ENCODE results near the gene CYTL1.

DNA sequence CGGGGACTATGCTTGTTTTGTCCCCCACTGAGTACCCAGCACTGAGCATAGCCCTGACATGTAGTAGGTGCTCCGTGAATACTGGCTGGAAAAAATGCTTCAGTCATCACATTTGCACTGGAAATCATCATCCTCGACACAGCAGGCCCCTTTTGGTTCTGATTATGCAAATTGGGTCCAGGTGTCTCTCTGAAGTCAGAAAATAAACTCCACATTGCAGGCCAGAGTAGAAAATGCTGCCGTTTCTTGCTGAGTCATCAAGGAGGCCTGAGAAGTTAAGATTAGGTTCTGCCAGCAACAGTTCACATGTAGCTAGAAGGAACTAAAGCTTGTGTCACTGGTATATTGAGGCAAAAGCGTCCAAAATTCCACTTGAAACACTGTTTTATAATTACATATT, 17.0 kb upstream of the CYTL1 start:
- no peak for TF ChIP-seq POLR2A (IDR thresholded peaks at IDR 0.05)
- TF ChIP-seq, protein P1, sequence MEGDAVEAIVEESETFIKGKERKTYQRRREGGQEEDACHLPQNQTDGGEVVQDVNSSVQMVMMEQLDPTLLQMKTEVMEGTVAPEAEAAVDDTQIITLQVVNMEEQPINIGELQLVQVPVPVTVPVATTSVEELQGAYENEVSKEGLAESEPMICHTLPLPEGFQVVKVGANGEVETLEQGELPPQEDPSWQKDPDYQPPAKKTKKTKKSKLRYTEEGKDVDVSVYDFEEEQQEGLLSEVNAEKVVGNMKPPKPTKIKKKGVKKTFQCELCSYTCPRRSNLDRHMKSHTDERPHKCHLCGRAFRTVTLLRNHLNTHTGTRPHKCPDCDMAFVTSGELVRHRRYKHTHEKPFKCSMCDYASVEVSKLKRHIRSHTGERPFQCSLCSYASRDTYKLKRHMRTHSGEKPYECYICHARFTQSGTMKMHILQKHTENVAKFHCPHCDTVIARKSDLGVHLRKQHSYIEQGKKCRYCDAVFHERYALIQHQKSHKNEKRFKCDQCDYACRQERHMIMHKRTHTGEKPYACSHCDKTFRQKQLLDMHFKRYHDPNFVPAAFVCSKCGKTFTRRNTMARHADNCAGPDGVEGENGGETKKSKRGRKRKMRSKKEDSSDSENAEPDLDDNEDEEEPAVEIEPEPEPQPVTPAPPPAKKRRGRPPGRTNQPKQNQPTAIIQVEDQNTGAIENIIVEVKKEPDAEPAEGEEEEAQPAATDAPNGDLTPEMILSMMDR (IDR thresholded peaks at IDR 0.05): no peak

All from body of pancreas (tissue), 4 donors.